Measurements from ENCODE around the gene SLC25A30.

DNA sequence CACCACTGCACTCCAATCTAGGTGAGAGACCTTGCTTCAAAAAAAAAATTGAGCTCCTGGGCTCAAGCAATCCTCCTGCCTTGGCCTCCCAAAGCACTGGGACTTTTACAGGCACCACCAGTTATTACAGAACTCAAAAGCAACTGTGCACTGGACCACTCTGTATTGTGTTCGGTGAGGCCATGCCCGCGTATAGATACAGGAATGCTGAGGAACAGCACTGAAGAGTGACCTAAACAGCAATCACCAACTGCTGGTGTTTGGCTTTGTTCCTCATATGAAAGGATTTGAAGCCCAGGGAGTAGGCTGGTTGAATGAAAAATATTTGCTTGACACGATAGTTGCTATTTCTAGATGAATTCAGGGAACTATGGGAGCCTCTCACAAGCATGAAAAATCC lies 29.5 kb downstream of the SLC25A30 start:
- TF ChIP-seq, protein P1, sequence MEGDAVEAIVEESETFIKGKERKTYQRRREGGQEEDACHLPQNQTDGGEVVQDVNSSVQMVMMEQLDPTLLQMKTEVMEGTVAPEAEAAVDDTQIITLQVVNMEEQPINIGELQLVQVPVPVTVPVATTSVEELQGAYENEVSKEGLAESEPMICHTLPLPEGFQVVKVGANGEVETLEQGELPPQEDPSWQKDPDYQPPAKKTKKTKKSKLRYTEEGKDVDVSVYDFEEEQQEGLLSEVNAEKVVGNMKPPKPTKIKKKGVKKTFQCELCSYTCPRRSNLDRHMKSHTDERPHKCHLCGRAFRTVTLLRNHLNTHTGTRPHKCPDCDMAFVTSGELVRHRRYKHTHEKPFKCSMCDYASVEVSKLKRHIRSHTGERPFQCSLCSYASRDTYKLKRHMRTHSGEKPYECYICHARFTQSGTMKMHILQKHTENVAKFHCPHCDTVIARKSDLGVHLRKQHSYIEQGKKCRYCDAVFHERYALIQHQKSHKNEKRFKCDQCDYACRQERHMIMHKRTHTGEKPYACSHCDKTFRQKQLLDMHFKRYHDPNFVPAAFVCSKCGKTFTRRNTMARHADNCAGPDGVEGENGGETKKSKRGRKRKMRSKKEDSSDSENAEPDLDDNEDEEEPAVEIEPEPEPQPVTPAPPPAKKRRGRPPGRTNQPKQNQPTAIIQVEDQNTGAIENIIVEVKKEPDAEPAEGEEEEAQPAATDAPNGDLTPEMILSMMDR (IDR thresholded peaks at IDR 0.05) = no peak
- no peak for TF ChIP-seq POLR2AphosphoS5 (IDR thresholded peaks at IDR 0.05)
